Activated T-cell treated with anti-CD3 and anti-CD28 coated beads, Interleukin-2, amount 50 U/mL, for 4 hours (primary cell): ENCODE data around the gene TFB1M. TPM values are rescaled to one million over a fixed set of nuclear protein-coding genes. Genes with fewer than 3 reads are reported as not detected.
"Not testable (repeated sequence)": the region's sequence is repeated elsewhere in the genome, so short reads cannot be mapped to it uniquely, and the experiment has no call there.

Experiments used
- ATAC-seq, 2 donors: fragments of 200-7000 bp; cut with Tn5 transposase; one replicate each; pipeline ENCODE4 v1.10.0; 2021
- DNase-seq: peaks from one replicate; pipeline ENCODE4 v3.0.0-alpha.2; 2020
- H3K27me3 Mint-ChIP-seq: one replicate; pipeline ENCODE4 v1.8.0; 2021; ENCODE audit warnings: low read depth, mixed read lengths
- H3K36me3 Mint-ChIP-seq: one replicate; pipeline ENCODE4 v1.8.0; 2022; ENCODE audit warnings: mixed read lengths; ENCODE audit not compliant: insufficient read depth
- H3K4me1 Mint-ChIP-seq: one replicate; pipeline ENCODE4 v1.8.0; 2021; ENCODE audit warnings: low read depth, mixed read lengths
- H3K4me3 Mint-ChIP-seq: one replicate; pipeline ENCODE4 v1.8.0; 2021; ENCODE audit warnings: mild to moderate bottlenecking, moderate library complexity, mixed read lengths
- H3K9me3 Mint-ChIP-seq: one replicate; pipeline ENCODE4 v1.8.0; 2021; ENCODE audit warnings: mixed read lengths
- total RNA-seq, 3 donors: library from RNA; stranded (reverse); gene quantifications; one replicate each; pipeline ENCODE4 v1.2.1, GENCODE V29; 2021

The TFB1M gene
- total RNA-seq, 3 donors from 2014 or later, result 21.8 to 41.7 (median 27.4) TPM

- Mint-ChIP-seq H3K27me3 (no peaks in the 10 kb centered on the region), H3K4me3 (no peak overlapping the region), H3K36me3 (peaks cover 4% of the 10 kb centered on the region), H3K4me1 (peaks cover 28% of the 10 kb centered on the region), H3K9me3 (peaks cover 22% of the 10 kb centered on the region)
- no peak for ATAC-seq
- DNase-seq, result no peak
Measured at GRCh38 chr6:155340464-155341129, 26.3 kb upstream of the TFB1M start.

GRCh38 chr6:155339929-155340328 is 25.6 kb upstream of the TFB1M start:
- H3K9me3 Mint-ChIP-seq, result peaks cover 24% of the 10 kb centered on the region
- H3K27me3 Mint-ChIP-seq, H3K36me3 Mint-ChIP-seq, H3K4me3 Mint-ChIP-seq, DNase-seq, ATAC-seq: not testable (repeated sequence)
- peaks cover 28% of the 10 kb centered on the region for H3K4me1 Mint-ChIP-seq

DNA sequence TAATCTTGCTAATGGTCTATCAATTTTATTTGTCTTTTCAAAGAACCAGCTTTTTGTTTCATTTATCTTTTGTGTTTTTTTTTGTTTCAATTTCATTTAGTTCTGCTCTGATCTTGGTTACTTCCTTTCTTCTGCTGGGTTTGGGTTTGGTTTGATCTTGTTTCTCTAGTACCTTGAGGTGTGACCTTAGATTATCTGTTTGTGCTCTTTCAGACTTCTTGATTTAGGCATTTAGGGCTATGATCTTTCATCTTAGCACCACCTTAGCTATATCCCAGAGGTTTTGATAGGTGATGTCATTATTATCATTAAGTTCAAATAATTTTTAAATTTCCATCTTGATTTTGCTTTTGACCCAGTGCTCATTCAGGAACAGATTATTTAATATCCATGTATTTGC is 24.0 kb upstream of the TFB1M start:
- peaks cover 24% of the 10 kb centered on the region for H3K9me3 Mint-ChIP-seq
- not testable (repeated sequence) for H3K27me3 Mint-ChIP-seq, H3K36me3 Mint-ChIP-seq, H3K4me3 Mint-ChIP-seq, DNase-seq, ATAC-seq
- H3K4me1 Mint-ChIP-seq, result peaks cover 36% of the 10 kb centered on the region

DNA sequence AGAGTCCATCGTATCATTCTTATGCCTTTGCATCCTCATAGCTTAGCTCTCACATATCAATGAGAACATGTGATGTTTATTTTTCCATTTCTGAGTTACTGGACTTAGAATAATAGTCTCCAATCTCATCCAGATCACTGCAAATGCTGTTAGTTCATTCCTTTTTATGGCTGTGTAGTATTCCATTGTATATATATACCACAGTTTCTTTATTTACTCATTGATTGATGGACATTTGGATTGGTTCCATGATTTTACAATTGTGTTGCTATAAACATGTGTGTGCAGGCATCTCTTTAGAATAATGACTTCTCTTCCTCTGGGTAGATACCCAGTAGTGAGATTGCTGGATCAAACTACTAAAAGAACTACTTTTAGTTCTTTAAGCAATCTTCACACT is 21.0 kb upstream of the TFB1M start:
- DNase-seq, result no peak
- H3K27me3 Mint-ChIP-seq, result no peaks in the 10 kb centered on the region
- H3K9me3 Mint-ChIP-seq, result peaks cover 20% of the 10 kb centered on the region

GRCh38 chr6:155334073-155334472 is 19.8 kb upstream of the TFB1M start:
- not testable (repeated sequence) for H3K36me3 Mint-ChIP-seq, H3K4me3 Mint-ChIP-seq, H3K27me3 Mint-ChIP-seq, DNase-seq, ATAC-seq
- Mint-ChIP-seq H3K4me1 (peaks cover 34% of the 10 kb centered on the region), H3K9me3 (peaks cover 17% of the 10 kb centered on the region)

More for the DNA sequence above, 21.0 kb upstream of the TFB1M start:
- Mint-ChIP-seq H3K4me3 (no peak overlapping the region), H3K36me3 (peaks cover 3% of the 10 kb centered on the region), H3K4me1 (peaks cover 37% of the 10 kb centered on the region)
- no peak for ATAC-seq

DNA sequence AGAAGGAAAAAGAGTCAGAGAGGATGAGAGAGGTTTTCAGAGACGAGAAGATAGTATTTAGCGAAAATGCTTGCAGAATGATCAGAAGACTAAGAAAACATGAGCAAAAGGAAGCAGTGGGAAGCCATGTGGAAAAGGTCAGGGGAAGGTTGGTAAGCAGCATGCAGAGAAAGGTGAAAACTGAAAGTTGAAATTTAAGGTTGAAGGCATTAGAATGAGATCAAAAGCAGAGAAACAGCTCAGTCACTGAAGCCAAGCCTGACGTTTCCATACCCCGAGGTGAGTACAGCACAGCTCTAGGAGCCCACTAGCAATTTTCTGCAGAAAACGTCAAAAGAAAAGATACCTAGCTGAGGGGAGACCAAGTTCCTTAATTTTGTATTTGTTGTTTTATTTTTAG is 19.1 kb upstream of the TFB1M start:
- Mint-ChIP-seq H3K4me3 (peak overlapping the region; percentile 33), H3K9me3 (peaks cover 17% of the 10 kb centered on the region), H3K36me3 (no peaks in the 10 kb centered on the region), H3K4me1 (peaks cover 31% of the 10 kb centered on the region), H3K27me3 (no peaks in the 10 kb centered on the region)
- peak; percentile 77 to 91 for ATAC-seq
- DNase-seq, result no peak

- no peaks in the 10 kb centered on the region for H3K27me3 Mint-ChIP-seq
- no peaks in the 10 kb centered on the region for H3K36me3 Mint-ChIP-seq
- peaks cover 27% of the 10 kb centered on the region for H3K4me1 Mint-ChIP-seq
- peaks cover 9% of the 10 kb centered on the region for H3K9me3 Mint-ChIP-seq
- ATAC-seq, result no peak
- DNase-seq, result no peak
- H3K4me3 Mint-ChIP-seq, result no peak overlapping the region
Measured at GRCh38 chr6:155330922-155331321, 16.6 kb upstream of the TFB1M start.

- Mint-ChIP-seq H3K27me3 (no peaks in the 10 kb centered on the region), H3K9me3 (peaks cover 2% of the 10 kb centered on the region), H3K4me3 (no peak overlapping the region), H3K4me1 (peaks cover 27% of the 10 kb centered on the region), H3K36me3 (no peaks in the 10 kb centered on the region)
- ATAC-seq (no peak), DNase-seq (no peak)
Measured at GRCh38 chr6:155330133-155330734, 15.9 kb upstream of the TFB1M start.

DNA sequence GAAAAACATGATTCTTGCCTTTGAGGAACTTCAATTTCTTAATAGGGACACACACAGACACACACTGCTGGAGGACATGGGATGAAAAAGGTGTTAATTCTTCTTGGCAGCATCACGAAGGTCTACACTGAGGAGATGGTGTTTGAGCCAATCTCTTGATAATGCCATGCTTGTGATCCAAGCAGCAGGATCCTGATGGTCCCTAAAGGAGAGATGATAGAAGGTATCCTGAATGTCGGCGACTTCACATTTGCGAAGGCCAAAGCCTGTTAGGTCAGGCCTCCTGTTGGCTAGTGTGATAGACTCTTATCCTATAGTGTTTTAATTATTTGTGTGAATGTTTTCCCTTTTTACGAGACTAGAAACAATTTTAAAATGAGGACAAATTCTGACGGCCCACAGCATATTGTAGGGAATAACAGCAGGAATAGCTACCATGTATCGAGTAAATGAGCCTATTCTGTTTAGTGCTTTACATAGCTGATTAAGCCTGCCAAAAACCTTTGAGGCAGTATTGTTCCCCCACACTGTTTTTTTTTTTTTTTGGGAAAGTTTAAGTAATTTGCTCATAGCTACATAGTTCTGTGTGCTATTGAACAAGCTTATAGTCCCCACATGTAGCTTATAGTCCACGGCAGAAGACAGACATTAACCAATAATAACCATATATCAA is 15.3 kb upstream of the TFB1M start:
- Mint-ChIP-seq H3K36me3 (no peaks in the 10 kb centered on the region), H3K4me3 (no peak overlapping the region), H3K27me3 (no peaks in the 10 kb centered on the region), H3K4me1 (peaks cover 27% of the 10 kb centered on the region), H3K9me3 (no peaks in the 10 kb centered on the region)
- DNase-seq, result no peak
- no peak for ATAC-seq

- no peaks in the 10 kb centered on the region for H3K36me3 Mint-ChIP-seq
- peaks cover 24% of the 10 kb centered on the region for H3K4me1 Mint-ChIP-seq
- no peak for DNase-seq
- no peaks in the 10 kb centered on the region for H3K27me3 Mint-ChIP-seq
- no peak overlapping the region for H3K4me3 Mint-ChIP-seq
- no peaks in the 10 kb centered on the region for H3K9me3 Mint-ChIP-seq
- no peak for ATAC-seq
Measured at GRCh38 chr6:155328539-155329459, 14.5 kb upstream of the TFB1M start.

- ATAC-seq (no peak), DNase-seq (no peak)
- Mint-ChIP-seq H3K36me3 (no peaks in the 10 kb centered on the region), H3K4me1 (peaks cover 18% of the 10 kb centered on the region), H3K9me3 (no peaks in the 10 kb centered on the region), H3K4me3 (no peak overlapping the region), H3K27me3 (no peaks in the 10 kb centered on the region)
Measured at GRCh38 chr6:155328074-155328538, 13.8 kb upstream of the TFB1M start.

GRCh38 chr6:155327326-155328073 is 13.2 kb upstream of the TFB1M start:
- peak; percentile 68 for DNase-seq
- Mint-ChIP-seq H3K36me3 (no peaks in the 10 kb centered on the region), H3K4me1 (peaks cover 15% of the 10 kb centered on the region), H3K9me3 (no peaks in the 10 kb centered on the region), H3K4me3 (no peak overlapping the region), H3K27me3 (no peaks in the 10 kb centered on the region)
- peak in 1 of 2 donors; percentile 63 for ATAC-seq

- no peaks in the 10 kb centered on the region for H3K36me3 Mint-ChIP-seq
- DNase-seq (no peak), ATAC-seq (no peak)
- H3K9me3 Mint-ChIP-seq, result no peaks in the 10 kb centered on the region
- H3K27me3 Mint-ChIP-seq, result no peaks in the 10 kb centered on the region
- no peak overlapping the region for H3K4me3 Mint-ChIP-seq
- H3K4me1 Mint-ChIP-seq, result peaks cover 15% of the 10 kb centered on the region
Measured at GRCh38 chr6:155325700-155326516, 11.6 kb upstream of the TFB1M start.
